ENCODE results near the gene TSFM. TPM values are rescaled to one million over a fixed set of nuclear protein-coding genes. Genes with fewer than 3 reads are reported as not detected.

TSFM gene
- total and polyA plus RNA-seq, 4 donors: 15.0 to 22.9 (median 19.3) TPM

- WGBS, 2 donors: 0 to 1% methylated on average over 29 of the region's 29 CpGs
- Histone ChIP-seq H3K36me3 (ENCODE audit: control insufficient read depth in 1 of 2, insufficient read depth in 2 of 2, low read length in 1 of 2) (peaks cover 0 to 4% of the 10 kb centered on the region in 2 donors), H3K4me3 (ENCODE audit: low read length in 2 of 2) (peak within 1 kb of the TSS; percentile 52 to 86), H3K27ac (ENCODE audit: low read depth in 1 of 2, low read length in 2 of 2) (peak within 1 kb of the TSS; percentile 90 to 92), H3K9me3 (ENCODE audit: control insufficient read depth, low read length) (no peaks in the 10 kb centered on the region), H3K27me3 (ENCODE audit: control insufficient read depth in 1 of 2, insufficient read depth in 2 of 2, low read length in 1 of 2) (no peaks in the 10 kb centered on the region), H3K4me1 (ENCODE audit: control insufficient read depth in 1 of 2, insufficient read depth in 2 of 2, low read length in 2 of 2) (no peaks in the 10 kb centered on the region)
- DNase-seq (peak; percentile 99), ATAC-seq (ENCODE audit: low FRiP score) (peak; percentile 97)
- intact Hi-C loops (cut with DNase I): no loop called here
These were observed 37.7 kb upstream of the TSFM start, which contains the start of gene TSPAN31 for GRCh38 chr12:57744777-57745484. TSS of gene TSPAN31 (plus strand) at chr12:57745039. CDS start at chr12:57745155, 116 bp downstream.

- H3K27ac ChIP-seq (ENCODE audit: low read depth in 1 of 2, low read length in 2 of 2): peak overlapping the region; percentile 90 to 92
- intact Hi-C loops (cut with DNase I): no loop called here
- no peaks in the 10 kb centered on the region for H3K4me1 ChIP-seq (ENCODE audit: control insufficient read depth in 1 of 2, insufficient read depth in 2 of 2, low read length in 2 of 2)
- no peaks in the 10 kb centered on the region for H3K27me3 ChIP-seq (ENCODE audit: control insufficient read depth in 1 of 2, insufficient read depth in 2 of 2, low read length in 1 of 2)
- peak in 1 of 2 donors; percentile 49 for DNase-seq
- peak overlapping the region; percentile 52 to 86 for H3K4me3 ChIP-seq (ENCODE audit: low read length in 2 of 2)
- no peak for ATAC-seq (ENCODE audit: low FRiP score)
- no peaks in the 10 kb centered on the region for H3K9me3 ChIP-seq (ENCODE audit: control insufficient read depth, low read length)
- 33 to 37% methylated on average over 8 of the region's 8 CpGs for WGBS, 2 donors
- H3K36me3 ChIP-seq (ENCODE audit: control insufficient read depth in 1 of 2, insufficient read depth in 2 of 2, low read length in 1 of 2): peaks cover 0 to 4% of the 10 kb centered on the region in 2 donors
These were observed 37.1 kb upstream of the TSFM start for GRCh38 chr12:57745485-57745881.

- peaks cover 0 to 4% of the 10 kb centered on the region in 2 donors for H3K36me3 ChIP-seq (ENCODE audit: control insufficient read depth in 1 of 2, insufficient read depth in 2 of 2, low read length in 1 of 2)
These were observed 36.6 kb upstream of the TSFM start for GRCh38 chr12:57746025-57746424.

GRCh38 chr12:57749061-57749460 is 33.5 kb upstream of the TSFM start:
- WGBS, 2 donors: 95% methylated on average over 5 of the region's 5 CpGs
- intact Hi-C loops (cut with DNase I): no loop called here
- H3K36me3 ChIP-seq (ENCODE audit: control insufficient read depth in 1 of 2, insufficient read depth in 2 of 2, low read length in 1 of 2): peaks cover 0 to 4% of the 10 kb centered on the region in 2 donors

More at GRCh38 chr12:57746025-57746424, 36.6 kb upstream of the TSFM start:
- ATAC-seq (ENCODE audit: low FRiP score) (no peak), DNase-seq (no peak)
- no peak overlapping the region for H3K27ac ChIP-seq (ENCODE audit: low read depth in 1 of 2, low read length in 2 of 2)
- H3K9me3 ChIP-seq (ENCODE audit: control insufficient read depth, low read length): no peaks in the 10 kb centered on the region
- H3K4me1 ChIP-seq (ENCODE audit: control insufficient read depth in 1 of 2, insufficient read depth in 2 of 2, low read length in 2 of 2): peaks cover 0 to under 1% of the 10 kb centered on the region in 2 donors
- WGBS, 2 donors: 85 to 86% methylated on average over 3 of the region's 3 CpGs
- H3K27me3 ChIP-seq (ENCODE audit: control insufficient read depth in 1 of 2, insufficient read depth in 2 of 2, low read length in 1 of 2): no peaks in the 10 kb centered on the region
- H3K4me3 ChIP-seq (ENCODE audit: low read length in 2 of 2): no peak overlapping the region
- intact Hi-C loops (cut with DNase I): no loop called here

GRCh38 chr12:57750561-57751431 is 31.8 kb upstream of the TSFM start:
- H3K27ac ChIP-seq (ENCODE audit: low read depth in 1 of 2, low read length in 2 of 2): peak overlapping the region in 1 of 2 donors; percentile 65
- no peaks in the 10 kb centered on the region for H3K27me3 ChIP-seq (ENCODE audit: control insufficient read depth in 1 of 2, insufficient read depth in 2 of 2, low read length in 1 of 2)
- no peak overlapping the region for H3K4me3 ChIP-seq (ENCODE audit: low read length in 2 of 2)
- no peak for ATAC-seq (ENCODE audit: low FRiP score)
- H3K4me1 ChIP-seq (ENCODE audit: control insufficient read depth in 1 of 2, insufficient read depth in 2 of 2, low read length in 2 of 2): peaks cover 0 to 4% of the 10 kb centered on the region in 2 donors
- intact Hi-C loops (cut with DNase I): no loop called here
- H3K36me3 ChIP-seq (ENCODE audit: control insufficient read depth in 1 of 2, insufficient read depth in 2 of 2, low read length in 1 of 2): peaks cover 0 to 4% of the 10 kb centered on the region in 2 donors
- 84 to 88% methylated on average over 15 of the region's 15 CpGs for WGBS, 2 donors
- no peak for DNase-seq
- no peaks in the 10 kb centered on the region for H3K9me3 ChIP-seq (ENCODE audit: control insufficient read depth, low read length)

More at GRCh38 chr12:57749061-57749460, 33.5 kb upstream of the TSFM start:
- Histone ChIP-seq H3K27ac (ENCODE audit: low read depth in 1 of 2, low read length in 2 of 2) (no peak overlapping the region), H3K4me3 (ENCODE audit: low read length in 2 of 2) (no peak overlapping the region), H3K9me3 (ENCODE audit: control insufficient read depth, low read length) (no peaks in the 10 kb centered on the region), H3K4me1 (ENCODE audit: control insufficient read depth in 1 of 2, insufficient read depth in 2 of 2, low read length in 2 of 2) (peaks cover 0 to 4% of the 10 kb centered on the region in 2 donors), H3K27me3 (ENCODE audit: control insufficient read depth in 1 of 2, insufficient read depth in 2 of 2, low read length in 1 of 2) (no peaks in the 10 kb centered on the region)
- ATAC-seq (ENCODE audit: low FRiP score): no peak
- DNase-seq: peak in 1 of 2 donors; percentile 36

- H3K27ac ChIP-seq (ENCODE audit: low read depth in 1 of 2, low read length in 2 of 2): peak overlapping the region in 1 of 2 donors; percentile 65
- 10 to 14% methylated on average over 8 of the region's 8 CpGs for WGBS, 2 donors
- H3K4me1 ChIP-seq (ENCODE audit: control insufficient read depth in 1 of 2, insufficient read depth in 2 of 2, low read length in 2 of 2): peaks cover 0 to 4% of the 10 kb centered on the region in 2 donors
- no peaks in the 10 kb centered on the region for H3K27me3 ChIP-seq (ENCODE audit: control insufficient read depth in 1 of 2, insufficient read depth in 2 of 2, low read length in 1 of 2)
- H3K36me3 ChIP-seq (ENCODE audit: control insufficient read depth in 1 of 2, insufficient read depth in 2 of 2, low read length in 1 of 2): peaks cover 0 to 4% of the 10 kb centered on the region in 2 donors
- DNase-seq (no peak), ATAC-seq (ENCODE audit: low FRiP score) (no peak)
- H3K9me3 ChIP-seq (ENCODE audit: control insufficient read depth, low read length): no peaks in the 10 kb centered on the region
- H3K4me3 ChIP-seq (ENCODE audit: low read length in 2 of 2): peak overlapping the region; percentile 60 to 75
- intact Hi-C loops (cut with DNase I): no loop called here
These were observed 31.2 kb upstream of the TSFM start for GRCh38 chr12:57751432-57751787.

- ATAC-seq (ENCODE audit: low FRiP score) (peak; percentile 97), DNase-seq (peak; percentile 99 to 100)
- no peaks in the 10 kb centered on the region for H3K27me3 ChIP-seq (ENCODE audit: control insufficient read depth in 1 of 2, insufficient read depth in 2 of 2, low read length in 1 of 2)
- H3K4me1 ChIP-seq (ENCODE audit: control insufficient read depth in 1 of 2, insufficient read depth in 2 of 2, low read length in 2 of 2): peaks cover 0 to 4% of the 10 kb centered on the region in 2 donors
- H3K9me3 ChIP-seq (ENCODE audit: control insufficient read depth, low read length): no peaks in the 10 kb centered on the region
- peak within 1 kb of the TSS; percentile 28 to 80 for H3K27ac ChIP-seq (ENCODE audit: low read depth in 1 of 2, low read length in 2 of 2)
- intact Hi-C loops (cut with DNase I): no loop called here
- H3K36me3 ChIP-seq (ENCODE audit: control insufficient read depth in 1 of 2, insufficient read depth in 2 of 2, low read length in 1 of 2): peaks cover 0 to 4% of the 10 kb centered on the region in 2 donors
- H3K4me3 ChIP-seq (ENCODE audit: low read length in 2 of 2): peak within 1 kb of the TSS; percentile 60 to 75
- 0 to 1% methylated on average over 58 of the region's 58 CpGs for WGBS, 2 donors
These were observed 30.6 kb upstream of the TSFM start, which contains the start of gene CDK4 for GRCh38 chr12:57751788-57752667. TSS of gene CDK4 (minus strand) at chr12:57752310. CDS start at chr12:57751717, 593 bp downstream.

GRCh38 chr12:57752668-57753000 is 30.0 kb upstream of the TSFM start:
- Histone ChIP-seq H3K4me1 (ENCODE audit: control insufficient read depth in 1 of 2, insufficient read depth in 2 of 2, low read length in 2 of 2) (peaks cover 0 to 4% of the 10 kb centered on the region in 2 donors), H3K27me3 (ENCODE audit: control insufficient read depth in 1 of 2, insufficient read depth in 2 of 2, low read length in 1 of 2) (no peaks in the 10 kb centered on the region), H3K27ac (ENCODE audit: low read depth in 1 of 2, low read length in 2 of 2) (no peak overlapping the region), H3K36me3 (ENCODE audit: control insufficient read depth in 1 of 2, insufficient read depth in 2 of 2, low read length in 1 of 2) (peaks cover 0 to 2% of the 10 kb centered on the region in 2 donors), H3K9me3 (ENCODE audit: control insufficient read depth, low read length) (no peaks in the 10 kb centered on the region), H3K4me3 (ENCODE audit: low read length in 2 of 2) (no peak overlapping the region)
- WGBS, 2 donors: 4 to 5% methylated on average over 4 to 5 of the region's 5 CpGs
- no peak for ATAC-seq (ENCODE audit: low FRiP score)
- intact Hi-C loops (cut with DNase I): no loop called here
- no peak for DNase-seq
